ENCODE data around the gene FAM107A.

Gene FAM107A

GRCh38 chr3:58570851-58571250 lies 6.3 kb downstream of the FAM107A start:
- Histone ChIP-seq H3K4me3 (replicated peaks; ENCODE audit: insufficient read depth, low read length) (no peak overlapping the region), H3K27me3 (ENCODE audit: insufficient read depth, poor library complexity, severe bottlenecking) (peaks cover 2% of the 10 kb centered on the region), H3K27ac (replicated peaks) (no peak overlapping the region)
- no peak for TF ChIP-seq SPI1 (IDR thresholded peaks at IDR 0.05; ENCODE audit: borderline replicate concordance, low read depth)
- TF ChIP-seq GABPA (IDR thresholded peaks at IDR 0.05; ENCODE audit: low read depth): no peak
- no peak for TF ChIP-seq POLR2AphosphoS5 (IDR thresholded peaks at IDR 0.05; ENCODE audit: low read depth)
- TF ChIP-seq REST (IDR thresholded peaks at IDR 0.05; ENCODE audit: insufficient replicate concordance, low read depth): no peak
- TF ChIP-seq CTCF (IDR thresholded peaks at IDR 0.05; ENCODE audit: insufficient read depth, low read length): no peak
- no peak for DNase-seq (ENCODE audit: low read depth in 1 of 2, low spot score in 1 of 2)

GRCh38 chr3:58569287-58570001 lies 7.7 kb downstream of the FAM107A start:
- DNase-seq (ENCODE audit: low read depth in 1 of 2, low spot score in 1 of 2): no peak
- Histone ChIP-seq H3K27ac (replicated peaks) (no peak overlapping the region), H3K27me3 (ENCODE audit: insufficient read depth, poor library complexity, severe bottlenecking) (no peaks in the 10 kb centered on the region), H3K4me3 (replicated peaks; ENCODE audit: insufficient read depth, low read length) (no peak overlapping the region)
- TF ChIP-seq POLR2AphosphoS5 (IDR thresholded peaks at IDR 0.05; ENCODE audit: low read depth) (no peak), CTCF (IDR thresholded peaks at IDR 0.05; ENCODE audit: insufficient read depth, low read length) (no peak), GABPA (IDR thresholded peaks at IDR 0.05; ENCODE audit: low read depth) (no peak), SPI1 (IDR thresholded peaks at IDR 0.05; ENCODE audit: borderline replicate concordance, low read depth) (no peak), REST (IDR thresholded peaks at IDR 0.05; ENCODE audit: insufficient replicate concordance, low read depth) (no peak)

- Histone ChIP-seq H3K4me3 (replicated peaks; ENCODE audit: insufficient read depth, low read length) (no peak overlapping the region), H3K27ac (replicated peaks) (no peak overlapping the region), H3K27me3 (ENCODE audit: insufficient read depth, poor library complexity, severe bottlenecking) (no peaks in the 10 kb centered on the region)
- TF ChIP-seq CTCF (IDR thresholded peaks at IDR 0.05; ENCODE audit: insufficient read depth, low read length) (peak; percentile 86), GABPA (IDR thresholded peaks at IDR 0.05; ENCODE audit: low read depth) (no peak)
- DNase-seq (ENCODE audit: low read depth in 1 of 2, low spot score in 1 of 2): peak; percentile 20 to 46
Observed at GRCh38 chr3:58568572-58569286, 8.5 kb downstream of the FAM107A start.
